Gastroesophageal sphincter (tissue), 4 donors: ENCODE measurements around the gene PFKL. TPM values are rescaled to one million over a fixed set of nuclear protein-coding genes. Genes with fewer than 3 reads are reported as not detected.

Experiments
- ATAC-seq: fragments of 150-250 bp; one replicate; pipeline ENCODE4 v1.9.1; 2016; ENCODE audit warnings: mild to moderate bottlenecking, moderate library complexity
- H3K27ac ChIP-seq, 4 donors: fragments of 200-600 bp; sonication (generic) in 3 of 4; 1 replicate in 3 of 4; 2 replicates in 1 of 4; pipeline ENCODE4 v1.5.1; 2016 to 2019
- H3K27me3 ChIP-seq: fragments of 200-600 bp; sonication (generic); one replicate; pipeline ENCODE4 v1.5.1; 2019
- H3K36me3 ChIP-seq, 2 donors: fragments of 200-600 bp; sonication (generic); one replicate each; pipeline ENCODE4 v1.5.1; 2019; ENCODE audit warnings: control low read depth in 1 of 2
- H3K4me1 ChIP-seq, 3 donors: fragments of 200-600 bp; sonication (generic); 1 replicate in 2 of 3; 2 replicates in 1 of 3; pipeline ENCODE4 v1.5.1; 2016 to 2019; ENCODE audit warnings: control low read depth in 2 of 3
- H3K4me3 ChIP-seq, 2 donors: fragments of 200-600 bp; sonication (generic); one replicate each; pipeline ENCODE4 v1.5.1; 2019; ENCODE audit warnings: mild to moderate bottlenecking in 1 of 2, moderate library complexity in 1 of 2
- H3K9me3 ChIP-seq, 3 donors: fragments of 200-600 bp; sonication (generic); one replicate each; pipeline ENCODE4 v1.5.1; 2017 to 2019; ENCODE audit warnings: control low read depth in 2 of 3
- EP300 ChIP-seq: sonication (generic); formaldehyde crosslinking; IDR thresholded peaks from one replicate; pipeline ENCODE4 v1.6.1; 2017; ENCODE audit warnings: antibody characterized with exemption, mild to moderate bottlenecking
- POLR2A ChIP-seq, 2 donors: fragments of 450-650 bp; IDR thresholded peaks; one replicate each; pipeline ENCODE4 v1.6.1; 2017; ENCODE audit warnings: antibody characterized with exemption in 2 of 2, mild to moderate bottlenecking in 2 of 2, moderate library complexity in 1 of 2
- POLR2AphosphoS5 ChIP-seq: sonication (generic); formaldehyde crosslinking; IDR thresholded peaks from one replicate; pipeline ENCODE4 v1.6.1; 2017; ENCODE audit warnings: antibody characterized with exemption
- WGBS, 2 donors: methylation state at CpG; one replicate each; pipeline ENCODE4 v1.1.5; 2018; ENCODE audit warnings: low coverage in 1 of 2; 5-methylcytosine and 5-hydroxymethylcytosine counted together
- total RNA-seq, 4 donors: library from RNA; depleted of rRNA; stranded (reverse); fragments of >200 nt; gene quantifications; one replicate each; pipeline ENCODE4 v1.1.0, GENCODE V29; 2016
- TF ChIP-seq, protein P1 (sequence below), 4 experiments: fragments of 200-600 bp in 2 of 4; fragments of 450-650 bp in 2 of 4; sonication (generic) in 1 of 4; IDR thresholded peaks; one replicate each; pipeline ENCODE4 v1.5.1; 2017 to 2019; ENCODE audit warnings: antibody characterized with exemption in 4 of 4, mild to moderate bottlenecking in 2 of 4, moderate library complexity in 2 of 4

PFKL gene
- 100 to 1,000 TPM in 1 of 4 donors, 10 to 100 TPM in 3; 57.7 to 103 (median 72.1) TPM for total RNA-seq

DNA sequence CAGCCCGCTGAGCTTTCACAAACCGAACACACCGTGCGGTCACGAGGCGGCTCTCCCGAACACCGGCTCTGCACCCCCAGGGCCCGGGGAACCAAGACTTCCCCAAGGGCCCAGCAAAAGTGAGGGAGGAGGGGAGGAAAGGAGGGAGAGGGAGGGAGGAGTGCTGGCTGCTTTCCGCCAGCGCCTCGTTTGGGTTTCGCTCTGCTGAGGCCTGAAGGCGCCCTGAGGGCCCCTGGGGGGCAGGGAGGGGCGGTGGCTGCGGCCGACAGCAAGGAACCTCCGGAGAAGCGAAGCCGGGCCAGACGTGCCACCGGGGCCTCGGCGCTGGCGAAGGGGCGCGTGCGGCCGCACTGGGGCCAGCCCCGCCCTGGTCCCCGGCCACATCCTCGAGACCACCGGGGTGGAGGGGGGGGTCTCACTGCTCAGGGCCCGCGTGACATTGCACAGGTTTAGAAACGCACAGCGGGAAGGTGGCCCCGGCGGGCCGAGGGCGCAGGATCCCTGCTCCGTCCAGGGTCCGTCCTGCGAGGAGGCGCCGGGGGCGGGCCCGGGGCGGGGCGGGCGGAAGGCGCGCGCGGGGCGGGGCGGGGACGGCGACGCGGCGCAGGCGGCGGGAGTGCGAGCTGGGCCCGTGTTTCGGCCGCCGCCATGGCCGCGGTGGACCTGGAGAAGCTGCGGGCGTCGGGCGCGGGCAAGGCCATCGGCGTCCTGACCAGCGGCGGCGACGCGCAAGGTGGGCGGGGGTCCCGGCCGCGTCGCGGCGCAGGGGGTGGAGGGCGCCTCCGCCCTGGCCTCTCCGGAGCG is at the start of gene PFKL:
PFKL (plus strand) TSS at position 596 of the 804 bp plus-strand sequence; CDS start at position 649, 53 bp downstream.
- no peaks in the 10 kb centered on the region for H3K36me3 ChIP-seq
- no peak for TF ChIP-seq POLR2AphosphoS5
- peak in 1 of 2 donors; percentile 23 for TF ChIP-seq POLR2A (IDR thresholded peaks at IDR 0.05)
- TF ChIP-seq EP300: no peak
- TF ChIP-seq, protein P1, sequence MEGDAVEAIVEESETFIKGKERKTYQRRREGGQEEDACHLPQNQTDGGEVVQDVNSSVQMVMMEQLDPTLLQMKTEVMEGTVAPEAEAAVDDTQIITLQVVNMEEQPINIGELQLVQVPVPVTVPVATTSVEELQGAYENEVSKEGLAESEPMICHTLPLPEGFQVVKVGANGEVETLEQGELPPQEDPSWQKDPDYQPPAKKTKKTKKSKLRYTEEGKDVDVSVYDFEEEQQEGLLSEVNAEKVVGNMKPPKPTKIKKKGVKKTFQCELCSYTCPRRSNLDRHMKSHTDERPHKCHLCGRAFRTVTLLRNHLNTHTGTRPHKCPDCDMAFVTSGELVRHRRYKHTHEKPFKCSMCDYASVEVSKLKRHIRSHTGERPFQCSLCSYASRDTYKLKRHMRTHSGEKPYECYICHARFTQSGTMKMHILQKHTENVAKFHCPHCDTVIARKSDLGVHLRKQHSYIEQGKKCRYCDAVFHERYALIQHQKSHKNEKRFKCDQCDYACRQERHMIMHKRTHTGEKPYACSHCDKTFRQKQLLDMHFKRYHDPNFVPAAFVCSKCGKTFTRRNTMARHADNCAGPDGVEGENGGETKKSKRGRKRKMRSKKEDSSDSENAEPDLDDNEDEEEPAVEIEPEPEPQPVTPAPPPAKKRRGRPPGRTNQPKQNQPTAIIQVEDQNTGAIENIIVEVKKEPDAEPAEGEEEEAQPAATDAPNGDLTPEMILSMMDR (IDR thresholded peaks at IDR 0.05): peak in 2 of 4 experiments; percentile 5 to 28
- peaks cover 0 to 76% (median 20%) of the 10 kb centered on the region in 3 donors for H3K4me1 ChIP-seq
- no peaks in the 10 kb centered on the region for H3K9me3 ChIP-seq
- peak within 1 kb of the TSS; percentile 73 to 94 for H3K4me3 ChIP-seq
- H3K27ac ChIP-seq: peak within 1 kb of the TSS; percentile 74 to 97 (median 92)
- H3K27me3 ChIP-seq: peaks cover 27% of the 10 kb centered on the region
- 0% methylated on average over 20 of the region's 94 CpGs; no CpG with 5 or more reads in 1 of the 2 donors for WGBS, 2 donors
- peak; percentile 88 for ATAC-seq

DNA sequence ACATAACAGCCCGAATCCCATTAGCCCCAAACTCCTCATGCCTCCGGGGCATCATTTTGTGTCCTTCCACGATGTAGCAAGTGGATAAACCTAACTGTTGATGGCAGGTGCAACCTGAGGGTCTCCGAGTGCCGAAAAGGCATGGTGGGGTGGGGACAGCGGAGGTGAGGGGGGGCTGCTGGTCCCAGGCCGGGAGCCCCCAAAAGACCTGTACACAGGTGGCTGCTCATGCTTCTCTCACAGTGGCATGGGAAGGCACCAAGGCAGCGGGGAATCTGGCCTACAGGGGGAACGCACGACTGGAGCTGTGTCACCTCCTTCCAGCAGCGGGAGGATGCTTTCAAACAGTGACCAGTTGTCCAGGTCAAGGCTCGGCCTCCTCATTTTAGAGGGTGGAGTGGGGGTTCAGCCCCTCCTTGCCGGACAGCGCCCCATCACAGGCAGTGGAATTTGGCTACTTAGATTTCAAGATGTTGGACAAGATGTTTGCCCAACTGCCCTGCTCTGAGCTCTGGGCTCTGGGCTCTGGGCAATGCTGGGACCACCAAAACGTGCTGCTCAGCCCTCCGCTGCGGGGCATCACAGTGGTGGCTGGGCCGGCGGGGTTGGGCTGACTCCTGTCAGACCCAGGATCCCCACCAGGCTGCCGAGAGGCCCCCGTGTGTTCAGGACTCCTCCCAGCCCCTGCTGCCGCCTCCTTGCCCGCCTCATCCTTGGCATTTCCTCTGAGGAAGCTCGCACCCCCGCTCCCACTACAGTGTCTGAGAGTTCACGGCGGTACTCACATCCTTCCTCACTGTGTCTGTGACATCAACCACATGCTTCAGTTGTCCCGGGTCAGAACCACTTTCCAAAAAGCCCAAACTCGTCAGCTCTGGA is 45.8 kb upstream of the PFKL start:
- Histone ChIP-seq H3K4me3 (no peak overlapping the region), H3K9me3 (peaks cover 0 to 5% (median 0%) of the 10 kb centered on the region in 3 donors), H3K27me3 (peaks cover 33% of the 10 kb centered on the region), H3K27ac (no peak overlapping the region), H3K36me3 (no peaks in the 10 kb centered on the region), H3K4me1 (no peaks in the 10 kb centered on the region)
- WGBS, 2 donors: 50 to 65% methylated on average over 4 to 6 of the region's 29 CpGs
- TF ChIP-seq POLR2AphosphoS5 (no peak), EP300 (no peak), POLR2A (IDR thresholded peaks at IDR 0.05) (no peak)
- TF ChIP-seq, protein P1 (IDR thresholded peaks at IDR 0.05): no peak
- no peak for ATAC-seq

DNA sequence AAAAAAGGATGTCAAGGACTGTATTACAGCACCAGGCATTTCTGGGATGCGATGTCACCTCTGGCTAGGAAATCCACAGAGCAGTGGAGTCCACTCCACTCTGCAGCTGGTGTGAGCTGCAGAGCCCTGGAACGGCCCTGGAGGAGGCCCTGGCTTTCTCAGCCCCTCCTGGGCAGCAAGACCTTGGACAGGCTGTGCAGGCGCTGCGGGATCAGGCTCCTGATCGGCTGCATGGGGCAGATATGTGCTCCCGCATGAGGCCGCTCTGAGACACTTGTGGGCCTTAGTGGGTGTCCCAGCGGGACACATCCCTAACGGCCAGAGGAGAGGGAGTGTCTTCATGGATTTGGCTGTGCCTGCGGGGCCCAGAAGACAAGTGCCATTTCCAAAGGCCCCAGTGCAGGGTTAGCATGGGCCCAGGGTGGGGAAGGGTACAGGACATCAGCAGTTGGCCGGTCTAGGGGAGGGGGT is 44.3 kb upstream of the PFKL start:
- peaks cover 35% of the 10 kb centered on the region for H3K27me3 ChIP-seq
- no peak overlapping the region for H3K4me3 ChIP-seq
- 76 to 90% methylated on average over 2 to 10 of the region's 11 CpGs for WGBS, 2 donors
- H3K9me3 ChIP-seq: peaks cover 0 to 18% (median 0%) of the 10 kb centered on the region in 3 donors
- no peak for ATAC-seq
- H3K36me3 ChIP-seq: no peaks in the 10 kb centered on the region
- TF ChIP-seq EP300 (no peak), POLR2A (IDR thresholded peaks at IDR 0.05) (no peak)
- H3K4me1 ChIP-seq: no peaks in the 10 kb centered on the region
- no peak overlapping the region for H3K27ac ChIP-seq

DNA sequence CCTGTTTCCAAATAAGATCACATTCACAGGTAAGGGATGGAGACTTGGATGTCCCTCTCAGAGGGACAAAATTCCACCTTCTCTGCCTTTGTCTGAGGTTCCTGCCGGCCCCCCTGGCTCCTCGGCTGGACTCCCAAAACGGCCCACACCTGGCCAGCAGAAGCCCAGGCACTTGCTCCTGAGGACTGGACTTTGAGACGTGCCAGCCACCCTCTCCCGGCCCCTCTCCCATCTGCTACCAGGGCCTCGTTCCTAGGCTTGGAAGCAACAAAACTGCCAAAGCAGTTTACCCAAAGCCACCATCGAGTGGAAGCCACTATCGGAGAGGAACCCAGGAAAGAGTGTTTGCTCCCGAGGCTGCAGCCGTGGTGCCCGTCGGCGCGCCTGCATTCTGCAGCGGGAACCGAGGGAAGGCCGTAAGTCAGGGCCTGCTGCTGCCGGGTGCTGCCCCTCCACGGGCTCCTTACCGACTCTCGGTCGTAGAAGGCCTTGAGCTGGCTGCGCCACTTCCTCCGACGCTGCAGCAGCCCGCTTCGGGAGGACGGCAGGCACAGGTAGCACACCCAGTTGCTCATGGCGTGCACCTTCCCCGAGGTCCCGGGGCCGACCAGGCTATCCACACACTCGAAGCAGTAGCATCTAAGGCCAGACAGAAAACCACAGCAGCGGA is 41.7 kb upstream of the PFKL start:
- Histone ChIP-seq H3K4me1 (no peaks in the 10 kb centered on the region), H3K9me3 (peaks cover 0 to 18% (median 0%) of the 10 kb centered on the region in 3 donors), H3K36me3 (no peaks in the 10 kb centered on the region), H3K4me3 (no peak overlapping the region), H3K27me3 (peaks cover 61% of the 10 kb centered on the region), H3K27ac (no peak overlapping the region)
- 85 to 87% methylated on average over 9 to 18 of the region's 34 CpGs for WGBS, 2 donors
- TF ChIP-seq POLR2A (IDR thresholded peaks at IDR 0.05) (no peak), POLR2AphosphoS5 (no peak), EP300 (no peak)
- TF ChIP-seq, protein P1 (IDR thresholded peaks at IDR 0.05): no peak
- no peak for ATAC-seq
